Pancreas (tissue), 10 donors: ENCODE data around the gene CDC25B. TPM values are rescaled to one million over a fixed set of nuclear protein-coding genes. Genes with fewer than 3 reads are reported as not detected.
A peak's percentile ranks its signal among the peaks of the same experiment; 100 is the strongest.
"Not testable (repeated sequence)": the region's sequence is repeated elsewhere in the genome, so short reads cannot be mapped to it uniquely, and the experiment has no call there.

Experiments used
- ATAC-seq, 4 donors: fragments of 200-7000 bp; cut with Tn5 transposase; one replicate each; pipeline versions ENCODE4 v1.8.0 to v1.9.1; 2020; ENCODE audit warnings: mild to moderate bottlenecking in 4 of 4, moderate library complexity in 4 of 4
- DNase-seq, 6 donors: peaks; one replicate each; pipeline ENCODE4 v3.0.0-alpha.2; 2020
- FAIRE-seq: peaks from 2 replicates; lab custom pipeline; 2012; peaks lifted over from hg19 to GRCh38; lab: Jason Lieb, UNC
- H3K27ac ChIP-seq, 4 donors: fragments of 200-600 bp; sonication (generic); 1 replicate in 3 of 4; 2 replicates in 1 of 4; pipeline versions ENCODE4 v1.5.0 to v1.8.0; 2020
- H3K27me3 ChIP-seq, 4 donors: fragments of 200-600 bp; one replicate each; pipeline ENCODE4 v1.8.0; 2021
- H3K36me3 ChIP-seq, 3 donors: fragments of 200-600 bp; sonication (generic) in 1 of 3; one replicate each; pipeline versions ENCODE4 v1.5.0 to v1.8.0; 2020 to 2021
- H3K4me1 ChIP-seq, 3 donors: fragments of 200-600 bp; one replicate each; pipeline ENCODE4 v1.8.0; 2021
- H3K4me3 ChIP-seq, 4 donors: fragments of 200-600 bp; sonication (generic) in 2 of 4; one replicate each; pipeline versions ENCODE4 v1.5.0 to v1.8.0; 2020 to 2021
- H3K9me3 ChIP-seq, 4 donors: fragments of 200-600 bp; one replicate each; pipeline ENCODE4 v1.8.0; 2021
- WGBS, 2 donors: extraction: QIAGEN DNeasy Blood & Tissue Kit; methylation state at CpG; one replicate each; pipeline ENCODE4 v1.1.7; 2013; 5-methylcytosine and 5-hydroxymethylcytosine counted together
- intact Hi-C, 3 donors: fragments of 100-400 bp; cut with DNase I; formaldehyde crosslinking; loops; one replicate each; pipeline versions ENCODE4 v1.11.1 to v1.14.2; 2022
- polyA plus RNA-seq, 2 donors: library from polyadenylated mRNA; stranded (reverse); fragments of 200-250 nt; gene quantifications; one replicate each; pipeline ENCODE4 v1.2.3, GENCODE V29; 2013
- total RNA-seq, 6 donors: library from RNA; stranded (reverse); fragmentation: NEBNext Ultra II Directional in 4 of 6; extraction: Animal tissue kit (Norgen Biotek cat#: 25700) in 4 of 6; gene quantifications; one replicate each; pipeline versions ENCODE4 v1.2.1 to v1.2.4, GENCODE V29; 2021 to 2023
- TF ChIP-seq, protein P1 (sequence below), 4 donors: fragments of 200-600 bp; sonication (generic) in 3 of 4; IDR thresholded peaks; one replicate each; pipeline versions ENCODE4 v1.5.0 to v1.8.0; 2021; ENCODE audit warnings: antibody characterized with exemption in 4 of 4
- donor health status: healthy with polysubstance abuse.
- donor health status: DM: no; HTN: no; CAD: no; lungs with moderate emphysema.
- donor health status: DM: no; HTN: no; CAD: no.
- donor health status: control.
- donor health status: control.
- donor health status: Bipolar disorder and iron deficiency.
- donor health status: DM: yes; HTN: yes; CAD: no.
- donor health status: DM: no; HTN: no; CAD: no.
- donor health status: DM: no; HTN: no; CAD: no.
- donor health status: DM: yes; HTN: yes; CAD: no.

Gene CDC25B
- total and polyA plus RNA-seq, 8 donors = 3.7 to 28.8 (median 7.9) TPM

DNA sequence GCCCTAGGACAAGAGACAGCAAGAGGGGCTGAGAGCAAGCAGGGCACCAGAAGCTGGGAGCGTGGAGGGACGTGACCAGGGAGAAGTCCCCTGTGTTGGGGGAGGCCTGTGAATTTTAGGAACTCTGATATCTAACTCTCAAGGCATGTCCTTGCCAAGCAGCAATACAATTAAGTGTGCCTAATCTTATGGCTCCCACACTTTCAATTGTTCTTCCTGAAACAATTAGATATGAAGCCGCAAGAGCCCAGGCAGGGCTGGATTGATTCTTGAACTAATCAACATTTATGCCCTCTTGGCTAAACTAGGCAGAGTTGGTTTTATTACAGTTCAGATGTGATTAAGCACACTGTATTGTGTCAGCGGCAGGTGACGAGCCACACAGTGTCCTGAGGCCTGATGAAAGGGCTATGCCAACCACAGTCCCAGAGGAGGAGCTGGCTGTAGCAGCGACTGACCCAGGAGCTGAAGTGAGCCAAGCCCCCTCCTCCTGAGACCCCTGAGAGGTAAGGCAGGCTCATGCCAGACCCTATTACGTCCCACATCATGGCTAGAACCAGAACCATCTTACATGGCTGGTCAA lies 46.3 kb downstream of the CDC25B start:
- DNase-seq (no peak), ATAC-seq (no peak), FAIRE-seq (no peak)
- Histone ChIP-seq H3K27me3 (no peaks in the 10 kb centered on the region), H3K4me3 (no peak overlapping the region), H3K36me3 (no peaks in the 10 kb centered on the region), H3K9me3 (no peaks in the 10 kb centered on the region), H3K4me1 (no peaks in the 10 kb centered on the region), H3K27ac (no peak overlapping the region)
- WGBS, 2 donors = 84 to 86% methylated on average over 7 of the region's 7 CpGs
- intact Hi-C loops = no loop called here
- TF ChIP-seq, protein P1, sequence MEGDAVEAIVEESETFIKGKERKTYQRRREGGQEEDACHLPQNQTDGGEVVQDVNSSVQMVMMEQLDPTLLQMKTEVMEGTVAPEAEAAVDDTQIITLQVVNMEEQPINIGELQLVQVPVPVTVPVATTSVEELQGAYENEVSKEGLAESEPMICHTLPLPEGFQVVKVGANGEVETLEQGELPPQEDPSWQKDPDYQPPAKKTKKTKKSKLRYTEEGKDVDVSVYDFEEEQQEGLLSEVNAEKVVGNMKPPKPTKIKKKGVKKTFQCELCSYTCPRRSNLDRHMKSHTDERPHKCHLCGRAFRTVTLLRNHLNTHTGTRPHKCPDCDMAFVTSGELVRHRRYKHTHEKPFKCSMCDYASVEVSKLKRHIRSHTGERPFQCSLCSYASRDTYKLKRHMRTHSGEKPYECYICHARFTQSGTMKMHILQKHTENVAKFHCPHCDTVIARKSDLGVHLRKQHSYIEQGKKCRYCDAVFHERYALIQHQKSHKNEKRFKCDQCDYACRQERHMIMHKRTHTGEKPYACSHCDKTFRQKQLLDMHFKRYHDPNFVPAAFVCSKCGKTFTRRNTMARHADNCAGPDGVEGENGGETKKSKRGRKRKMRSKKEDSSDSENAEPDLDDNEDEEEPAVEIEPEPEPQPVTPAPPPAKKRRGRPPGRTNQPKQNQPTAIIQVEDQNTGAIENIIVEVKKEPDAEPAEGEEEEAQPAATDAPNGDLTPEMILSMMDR (IDR thresholded peaks at IDR 0.05) = no peak

DNA sequence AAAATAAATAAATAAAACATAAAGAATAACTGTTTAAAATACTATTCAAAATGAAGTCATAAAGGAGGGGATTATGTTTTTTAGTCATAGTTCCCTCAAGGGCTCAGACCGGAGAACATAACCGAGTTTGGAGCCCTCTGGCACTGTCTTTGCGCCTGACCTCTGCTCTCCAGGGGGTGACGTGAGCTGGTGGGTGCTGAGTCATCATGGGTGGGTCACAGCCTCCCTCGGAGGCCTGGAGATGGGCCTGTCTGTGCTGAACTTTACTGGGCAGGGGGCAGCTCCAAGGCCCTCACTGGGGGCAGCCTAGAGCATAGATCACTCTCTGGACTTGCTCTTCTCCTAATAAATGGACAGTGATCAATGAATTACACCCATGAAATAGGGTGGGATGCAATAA lies 47.4 kb downstream of the CDC25B start:
- TF ChIP-seq, protein P1 (IDR thresholded peaks at IDR 0.05) = no peak
- 69 to 76% methylated on average over 5 of the region's 5 CpGs for WGBS, 2 donors
- Histone ChIP-seq H3K4me3 (no peak overlapping the region), H3K36me3 (no peaks in the 10 kb centered on the region), H3K27me3 (no peaks in the 10 kb centered on the region), H3K4me1 (peaks cover 0 to 3% (median 0%) of the 10 kb centered on the region in 3 donors), H3K27ac (no peak overlapping the region), H3K9me3 (no peaks in the 10 kb centered on the region)
- intact Hi-C loops = no loop called here
- no peak for DNase-seq
- no peak for ATAC-seq
- FAIRE-seq = no peak

DNA sequence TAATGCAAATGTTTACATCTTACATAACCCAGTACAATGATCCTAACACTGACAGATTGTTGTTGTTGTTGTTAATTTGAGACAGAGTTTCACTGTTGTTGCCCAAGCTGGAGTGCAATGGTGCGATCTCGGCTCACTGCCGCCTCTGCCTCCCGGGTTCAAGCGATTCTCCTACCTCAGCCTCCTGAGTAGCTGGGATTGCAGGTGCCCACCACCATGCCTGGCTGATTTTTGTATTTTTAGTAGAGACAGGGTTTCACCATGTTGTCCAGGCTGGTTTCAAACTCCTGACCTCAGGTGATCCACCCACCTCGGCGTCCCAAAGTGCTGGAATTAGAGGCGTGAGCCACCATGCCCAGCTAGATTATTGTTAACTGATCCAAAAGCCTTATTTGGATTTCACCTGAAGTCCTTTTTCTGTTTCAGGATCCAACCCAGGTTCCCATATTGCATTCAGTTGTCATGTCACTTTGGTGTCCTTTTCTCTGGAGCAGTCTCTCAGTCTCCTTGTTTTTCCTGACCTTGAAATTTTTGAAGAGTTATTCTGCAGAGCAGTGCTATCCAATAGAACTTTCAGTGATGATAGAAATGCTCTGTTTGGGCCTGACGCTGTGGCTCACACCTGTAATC lies 48.0 kb downstream of the CDC25B start:
- H3K9me3 ChIP-seq, intact Hi-C loops, FAIRE-seq, DNase-seq, H3K27ac ChIP-seq, H3K27me3 ChIP-seq, H3K4me1 ChIP-seq, H3K4me3 ChIP-seq, H3K36me3 ChIP-seq, ATAC-seq: not testable (repeated sequence)
- WGBS, 2 donors = 92 to 96% methylated on average over 9 of the region's 9 CpGs

- H3K27me3 ChIP-seq = no peaks in the 10 kb centered on the region
- H3K4me3 ChIP-seq = peak overlapping the region; percentile 76 to 99 (median 90)
- H3K9me3 ChIP-seq = no peaks in the 10 kb centered on the region
- intact Hi-C loops = no loop called here
- no peak for DNase-seq
- WGBS, 2 donors = 0% methylated on average over 22 of the region's 22 CpGs
- peak overlapping the region; percentile 88 to 97 (median 90) for H3K27ac ChIP-seq
- no peak for FAIRE-seq
- no peak for ATAC-seq
- H3K36me3 ChIP-seq = no peaks in the 10 kb centered on the region
- TF ChIP-seq, protein P1 (IDR thresholded peaks at IDR 0.05) = no peak
- H3K4me1 ChIP-seq = peaks cover 0 to 3% (median 0%) of the 10 kb centered on the region in 3 donors
Observed at GRCh38 chr20:3846378-3846739, 50.2 kb downstream of the CDC25B start.

DNA sequence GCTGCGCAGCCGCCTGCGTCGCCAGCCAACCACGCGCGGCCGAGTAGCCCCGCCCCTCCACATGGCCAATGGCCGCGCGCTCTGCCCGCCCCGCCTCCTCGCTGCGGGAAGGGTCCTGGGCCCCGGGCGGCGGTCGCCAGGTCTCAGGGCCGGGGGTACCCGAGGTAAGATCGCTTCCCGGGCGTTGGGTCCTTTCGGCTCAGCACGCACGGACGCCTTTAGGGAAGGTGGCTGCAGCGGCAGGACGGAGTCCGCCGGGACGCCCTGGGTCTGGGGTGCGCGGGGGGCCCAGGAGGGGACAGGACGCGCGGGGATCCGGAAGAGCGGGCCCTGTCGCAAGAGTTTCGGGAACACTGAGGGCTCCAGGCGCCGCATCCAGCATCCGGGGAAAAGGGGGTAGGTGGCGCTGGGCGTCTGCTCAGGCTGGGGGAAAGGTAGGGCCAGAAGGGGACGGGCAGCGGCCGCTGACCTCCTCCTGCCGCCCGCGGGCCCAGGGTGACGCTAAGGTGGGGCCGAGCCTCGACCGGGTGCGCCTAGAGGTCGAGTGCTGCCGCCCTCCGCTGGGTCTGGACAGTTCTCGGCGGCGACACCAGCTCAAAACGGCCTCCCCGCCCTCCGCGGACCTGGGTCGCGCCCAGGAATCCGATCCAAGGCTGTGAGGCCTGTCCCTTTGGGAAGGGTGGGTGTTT lies 50.8 kb downstream of the CDC25B start, which contains the start of gene MAVS:
MAVS (plus strand) TSS at position 95 of the 689 bp plus-strand sequence. CDS start 7,791 bp downstream, outside the sequence.
- WGBS, 2 donors = 0% methylated on average over 60 to 72 of the region's 72 CpGs
- TF ChIP-seq, protein P1 (IDR thresholded peaks at IDR 0.05) = no peak
- Histone ChIP-seq H3K4me3 (peak within 1 kb of the TSS; percentile 76 to 99 (median 90)), H3K27ac (peak within 1 kb of the TSS; percentile 88 to 97 (median 90)), H3K4me1 (peaks cover 0 to 3% (median 0%) of the 10 kb centered on the region in 3 donors), H3K27me3 (no peaks in the 10 kb centered on the region), H3K9me3 (no peaks in the 10 kb centered on the region), H3K36me3 (no peaks in the 10 kb centered on the region)
- ATAC-seq (peak; percentile 97 to 99 (median 98)), DNase-seq (peak; percentile 84 to 96 (median 90)), FAIRE-seq (no peak)
- intact Hi-C loops = no loop called here
